Hematopoietic multipotent progenitor cell (in vitro differentiated cells): ENCODE measurements around the gene GLMP. TPM values are rescaled to one million over a fixed set of nuclear protein-coding genes. Genes with fewer than 3 reads are reported as not detected.

Experiments
- DNase-seq, 3 donors: peaks; one replicate each; pipeline ENCODE4 v3.0.0-alpha.2; 2011 to 2015; ENCODE audit warnings: low read depth in 2 of 3, low spot score in 2 of 3
- total RNA-seq: library from RNA; depleted of rRNA; stranded (reverse); fragments of >200 nt; gene quantifications from one replicate; pipeline ENCODE4 v1.2.3, GENCODE V29; 2012

The GLMP gene
- total RNA-seq, 1 donor: 50.1 TPM

DNA sequence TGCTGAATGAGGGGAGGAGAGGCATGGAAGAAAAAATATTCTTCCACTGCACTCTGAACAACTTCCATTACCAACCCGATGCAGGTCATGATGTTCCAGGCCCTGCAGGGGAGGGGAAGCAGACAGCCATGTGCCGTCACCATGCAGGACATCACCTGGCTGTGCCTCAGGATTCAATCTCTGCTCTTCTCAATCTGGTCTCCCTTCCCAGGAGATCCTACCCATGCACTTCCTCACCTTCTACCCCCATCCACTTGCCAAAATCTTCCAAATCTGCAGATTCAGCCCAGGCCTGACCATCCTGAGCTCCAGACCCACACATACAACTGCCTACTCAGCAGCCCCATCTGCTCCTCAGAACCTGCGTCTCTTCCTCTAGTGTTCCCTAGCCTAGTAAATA is 41.8 kb downstream of the GLMP start:
- DNase-seq: no peak

DNA sequence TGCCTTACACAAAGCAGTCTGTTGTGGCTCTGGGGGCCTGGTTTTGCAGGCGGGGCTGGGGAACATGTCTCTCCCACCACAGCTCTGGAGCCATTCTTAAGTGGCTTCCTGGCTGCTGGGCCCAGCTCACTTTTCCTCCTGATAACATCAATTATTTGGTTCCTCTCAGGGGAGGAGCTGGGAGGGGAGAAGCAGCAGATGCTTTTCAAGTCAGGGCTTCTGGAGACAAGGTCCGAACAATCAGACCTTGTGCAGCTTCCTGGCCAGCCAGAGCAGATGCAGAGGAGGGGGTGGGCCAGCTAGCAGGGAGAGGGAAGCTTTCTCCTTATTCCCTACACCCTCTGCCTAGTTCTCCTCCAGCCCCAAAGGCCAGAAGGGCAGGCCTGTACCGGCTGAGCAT is 44.0 kb downstream of the GLMP start:
- DNase-seq: peak in 2 of 3 donors; percentile 39 to 75

DNA sequence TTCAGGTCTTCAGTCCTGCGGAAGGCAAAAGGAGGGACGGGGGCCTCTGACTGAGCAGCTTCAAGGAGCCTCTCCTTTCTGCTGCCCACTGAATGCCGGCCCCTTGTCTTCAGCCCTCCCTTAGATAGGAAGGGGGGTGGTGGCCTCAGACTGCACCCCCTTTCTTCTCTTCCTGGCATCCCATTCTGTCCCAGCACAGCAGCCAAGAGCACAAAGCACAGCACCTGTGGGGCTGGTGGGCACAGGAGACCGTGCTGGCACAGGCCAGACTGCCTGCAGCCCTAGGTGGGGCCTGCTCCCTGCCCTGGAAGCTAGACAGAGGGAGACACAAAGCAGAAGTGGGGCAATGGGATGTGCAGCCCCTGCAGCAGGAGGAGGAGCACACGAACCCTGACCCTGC is 45.9 kb downstream of the GLMP start:
- no peak for DNase-seq

DNA sequence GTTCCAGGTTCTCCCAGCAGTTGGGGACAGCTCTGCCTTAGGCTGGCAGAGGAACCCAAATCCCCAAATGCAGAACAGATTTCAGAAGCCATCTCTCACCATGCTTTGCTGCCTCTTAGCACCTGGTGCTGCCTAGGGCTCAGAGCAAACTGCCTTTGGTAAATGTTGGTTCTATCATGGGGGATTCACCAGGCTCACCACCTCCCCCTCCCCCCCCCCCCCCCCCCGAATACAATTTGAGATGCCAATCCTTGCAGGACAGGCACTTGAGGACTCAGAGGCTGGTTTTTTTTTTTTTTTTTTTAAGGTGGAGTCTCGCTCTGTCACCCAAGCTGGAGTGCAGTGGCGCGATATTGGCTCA is 47.2 kb downstream of the GLMP start:
- DNase-seq: no peak

DNA sequence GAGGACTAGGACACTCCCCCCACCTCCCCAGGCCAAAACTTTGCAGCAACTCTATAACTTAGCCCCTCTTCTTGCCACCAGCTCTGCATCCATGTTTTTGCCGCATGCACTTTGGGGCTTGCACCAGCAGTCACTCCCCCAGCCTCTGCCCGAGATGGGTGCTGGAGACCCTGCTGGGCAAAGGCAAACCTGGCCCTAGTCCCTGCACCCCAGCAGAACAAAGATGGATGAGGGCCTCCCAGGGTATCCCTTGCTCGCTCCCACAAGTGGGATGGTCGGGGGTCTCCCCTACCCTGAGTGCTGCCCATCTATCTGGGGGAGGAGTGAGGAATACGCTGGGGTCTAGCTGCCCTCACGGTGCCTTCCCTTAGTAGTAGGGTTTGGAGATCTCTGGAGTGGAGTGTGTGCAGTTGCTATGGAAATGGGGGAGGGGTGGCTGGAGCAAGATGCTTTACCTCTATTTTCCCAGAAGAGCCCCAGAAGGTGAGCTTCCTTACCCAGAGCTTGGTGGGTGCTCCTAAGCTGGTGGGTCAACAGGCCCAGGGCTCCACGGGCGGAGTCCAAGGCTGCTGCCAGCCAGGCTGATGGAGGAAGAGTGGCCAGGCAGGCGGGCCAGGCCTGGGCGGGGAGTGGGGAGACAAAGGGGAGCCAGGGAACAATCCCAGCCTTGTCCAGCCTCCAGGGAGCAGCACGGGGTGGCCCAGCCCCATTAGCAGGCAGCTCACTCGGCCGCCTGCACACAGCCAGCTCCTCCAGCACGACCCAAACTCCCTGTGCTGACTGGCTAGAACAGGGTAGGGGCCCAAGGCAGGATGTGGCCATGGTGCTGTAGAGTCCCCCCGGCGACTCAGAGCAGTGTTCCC is 47.8 kb downstream of the GLMP start, which contains the start of gene PAQR6:
Gene PAQR6, minus strand, starts transcription at position 597 of the 863 bp plus-strand sequence. CDS start 1,325 bp downstream, outside the sequence.
- DNase-seq: no peak

DNA sequence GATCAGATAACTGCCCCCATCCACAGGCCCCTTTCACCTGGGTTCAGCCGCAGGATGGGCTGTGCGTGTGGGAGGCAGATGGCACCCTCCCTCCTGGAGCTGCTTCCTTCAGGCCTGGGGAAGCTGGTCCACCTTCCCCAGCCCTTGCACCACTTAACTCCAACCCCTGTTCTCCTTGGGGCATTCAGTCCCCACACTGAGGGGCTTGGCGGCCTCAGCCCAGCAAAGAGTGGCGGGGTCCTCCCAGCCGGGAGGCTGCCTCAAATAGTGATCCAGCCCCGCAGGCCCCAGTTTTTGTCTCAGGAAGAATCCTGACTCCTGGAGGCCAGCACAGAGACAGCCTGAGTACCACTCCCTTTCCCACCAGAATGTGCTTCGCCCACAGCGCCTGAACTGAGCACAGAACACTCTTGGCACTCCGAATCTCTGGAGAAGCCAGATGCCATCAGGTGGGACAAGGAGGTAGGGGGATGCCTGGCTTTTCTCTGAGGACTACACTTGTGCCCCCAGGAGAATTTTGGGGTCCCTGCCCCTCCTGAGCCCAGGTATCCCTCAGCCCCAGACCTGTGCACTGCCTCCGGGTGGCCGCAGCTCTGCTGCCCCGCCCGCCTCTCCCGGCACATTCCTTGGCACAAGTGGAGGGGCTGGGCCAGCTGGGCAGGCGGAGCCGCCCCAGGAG is 48.6 kb downstream of the GLMP start:
- no peak for DNase-seq

DNA sequence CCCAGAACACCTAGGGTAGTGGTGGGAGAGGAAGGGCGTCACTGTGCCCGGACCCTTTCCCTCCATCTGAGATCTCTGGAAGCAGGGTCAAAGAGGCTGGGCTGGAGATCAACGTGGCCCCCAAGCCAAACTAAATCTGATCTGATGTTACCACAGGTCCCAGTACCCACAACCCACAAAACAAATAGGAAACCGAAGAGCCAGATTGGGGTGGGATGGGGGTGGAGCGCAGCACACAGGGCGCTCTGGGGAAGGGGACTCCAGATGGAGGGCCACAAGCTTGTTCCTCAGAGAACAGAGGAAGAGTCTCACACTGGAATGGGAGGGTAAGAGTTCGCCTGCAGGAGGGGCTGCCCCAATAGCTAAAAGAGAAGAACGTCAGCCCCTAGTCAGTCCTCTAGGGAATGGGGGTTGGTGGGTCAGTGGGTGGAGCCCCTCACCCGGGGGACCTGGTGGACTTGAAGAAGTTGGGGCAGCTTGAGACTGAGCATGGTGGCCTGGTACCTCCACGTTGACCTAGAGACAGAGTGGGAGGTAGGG is 49.2 kb downstream of the GLMP start:
- DNase-seq: no peak

DNA sequence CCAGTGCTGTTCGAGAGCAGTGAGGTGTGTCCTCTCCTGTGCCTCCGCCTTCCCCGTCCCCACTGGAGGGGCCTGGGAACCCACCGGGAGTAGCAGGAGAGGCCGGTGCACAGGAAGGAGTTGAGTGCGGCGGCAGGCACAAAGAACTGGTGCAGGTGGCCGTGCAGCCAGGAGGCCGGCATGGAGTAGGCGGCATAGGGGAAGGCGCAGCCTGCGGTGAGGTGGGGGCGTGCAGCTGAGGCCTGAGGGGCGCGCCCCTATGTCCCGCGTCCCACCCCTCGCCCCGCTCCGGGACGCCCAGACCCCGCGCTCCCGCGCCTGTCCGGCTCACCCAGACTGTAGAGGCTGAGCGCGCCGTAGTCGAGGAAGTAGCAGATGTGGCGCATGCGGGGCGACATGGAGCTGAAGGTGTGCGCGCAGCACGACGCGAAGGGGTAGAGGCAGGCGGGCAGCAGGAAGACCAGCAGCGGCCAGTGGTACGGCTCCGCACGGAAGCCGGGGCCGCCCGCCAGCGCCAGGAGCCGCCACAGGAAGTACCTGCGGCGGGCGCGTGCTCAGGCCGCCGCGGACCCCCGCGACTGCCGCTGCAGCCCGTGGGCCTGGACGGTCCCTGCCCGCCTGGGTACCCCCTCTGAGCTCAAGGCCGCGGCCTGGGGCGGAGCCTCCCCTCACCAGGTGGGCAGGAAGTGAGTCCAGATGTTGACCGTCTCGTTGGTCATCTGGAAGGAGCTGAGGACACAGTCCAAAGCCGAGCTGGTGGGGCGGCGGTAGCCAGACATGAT is 49.8 kb downstream of the GLMP start:
- peak in 1 of 3 donors; percentile 51 for DNase-seq

DNA sequence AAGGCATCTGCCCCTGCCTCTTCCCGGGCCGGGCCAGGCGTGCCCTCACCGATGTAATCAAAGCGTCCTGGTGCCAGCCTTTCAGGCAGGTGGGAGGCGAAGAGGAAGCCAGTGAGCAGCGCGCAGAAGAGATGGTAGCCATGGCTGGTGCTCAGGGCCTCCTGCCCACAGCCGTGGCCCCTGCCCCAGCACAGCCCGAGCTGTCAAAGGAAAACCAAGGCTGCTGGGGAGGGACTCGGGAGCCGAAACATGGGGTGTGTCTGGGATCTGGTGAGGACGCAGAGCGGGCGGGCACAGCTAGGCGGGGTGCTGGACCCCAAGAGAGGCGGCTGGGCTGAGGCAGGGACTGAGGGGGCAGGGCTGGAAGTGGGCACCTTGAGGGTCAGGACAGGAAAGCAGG is 50.8 kb downstream of the GLMP start:
- no peak for DNase-seq

DNA sequence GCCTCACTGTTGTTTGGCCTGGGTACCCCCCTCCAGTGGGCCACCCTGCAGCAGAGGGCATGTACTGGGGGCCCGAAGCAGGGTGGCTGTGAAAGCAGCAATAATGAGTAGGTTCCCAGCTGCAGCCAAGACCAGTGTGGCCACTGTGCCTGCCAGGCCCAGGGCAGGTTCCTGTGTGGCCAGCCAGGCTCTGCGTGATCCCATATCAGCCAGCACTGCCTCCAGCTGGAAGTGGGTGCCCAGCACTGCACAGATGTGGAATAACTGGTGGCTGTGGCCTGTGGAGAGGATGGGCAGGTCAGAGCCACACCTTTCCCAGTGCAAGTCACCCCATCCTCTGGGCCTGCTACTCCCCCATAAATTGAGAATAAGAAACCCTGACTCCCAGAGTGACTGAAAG is 51.4 kb downstream of the GLMP start:
- no peak for DNase-seq

DNA sequence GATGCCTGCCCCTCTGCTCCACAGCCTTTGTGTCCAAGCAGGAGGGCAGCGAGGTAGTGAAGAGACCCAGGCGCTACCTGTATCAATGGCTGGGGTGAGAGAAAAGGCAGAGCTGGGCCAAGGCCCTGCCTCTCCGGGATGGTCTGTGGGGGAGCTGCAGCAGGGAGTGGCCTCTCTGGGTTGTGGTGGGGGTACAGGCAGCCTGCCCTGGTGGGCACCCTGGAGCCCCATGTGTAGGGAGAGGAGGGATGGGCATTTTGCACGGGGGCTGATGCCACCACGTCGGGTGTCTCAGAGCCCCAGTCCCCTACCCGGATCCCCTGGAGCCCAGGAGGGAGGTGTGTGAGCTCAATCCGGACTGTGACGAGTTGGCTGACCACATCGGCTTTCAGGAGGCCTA is 52.7 kb downstream of the GLMP start:
- DNase-seq: no peak

Other genes with a start within 250 kb of the GLMP start
- 17.5 TPM for gene UBQLN4, start 241.9 kb downstream of the GLMP start, total RNA-seq
- gene LAMTOR2, start 240.9 kb downstream of the GLMP start, total RNA-seq: 68.1 TPM
- gene RAB25, start 234.5 kb downstream of the GLMP start, total RNA-seq: under 0.01 TPM
- gene MEX3A, start 213.2 kb downstream of the GLMP start, total RNA-seq: 3.2 TPM
- 280 TPM for gene LMNA, start 181.0 kb downstream of the GLMP start, total RNA-seq
- 15.1 TPM for gene SEMA4A, start 142.1 kb downstream of the GLMP start, total RNA-seq
- gene SLC25A44, start 101.6 kb downstream of the GLMP start, total RNA-seq: 13.2 TPM
- gene PMF1, start 82.7 kb downstream of the GLMP start, total RNA-seq: 103 TPM
- gene BGLAP, start 53.5 kb downstream of the GLMP start, total RNA-seq: 1.9 TPM
- 2.2 TPM for gene PAQR6, start 47.6 kb downstream of the GLMP start, total RNA-seq
- 52.5 TPM for gene SMG5, start 12.9 kb downstream of the GLMP start, total RNA-seq
- gene TMEM79, start 11.4 kb downstream of the GLMP start, total RNA-seq: 4.8 TPM
- gene VHLL, start 3.6 kb upstream of the GLMP start, total RNA-seq: not detected
- 353 TPM for gene CCT3, start 42.6 kb upstream of the GLMP start, total RNA-seq
- gene TSACC, start 42.8 kb upstream of the GLMP start, total RNA-seq: not detected
- gene RHBG, start 73.5 kb upstream of the GLMP start, total RNA-seq: not detected
- gene MEF2D, start 205.1 kb upstream of the GLMP start, total RNA-seq: 54.7 TPM